ENCODE results near the gene FAM221A. TPM values are rescaled to one million over a fixed set of nuclear protein-coding genes. Genes with fewer than 3 reads are reported as not detected.

The FAM221A gene
- total and polyA plus RNA-seq, 2 of the 8 experiments (the other 6 are each of a cell fraction or from before 2014, with no cell fraction given), result 21.5 to 39.0 TPM

DNA sequence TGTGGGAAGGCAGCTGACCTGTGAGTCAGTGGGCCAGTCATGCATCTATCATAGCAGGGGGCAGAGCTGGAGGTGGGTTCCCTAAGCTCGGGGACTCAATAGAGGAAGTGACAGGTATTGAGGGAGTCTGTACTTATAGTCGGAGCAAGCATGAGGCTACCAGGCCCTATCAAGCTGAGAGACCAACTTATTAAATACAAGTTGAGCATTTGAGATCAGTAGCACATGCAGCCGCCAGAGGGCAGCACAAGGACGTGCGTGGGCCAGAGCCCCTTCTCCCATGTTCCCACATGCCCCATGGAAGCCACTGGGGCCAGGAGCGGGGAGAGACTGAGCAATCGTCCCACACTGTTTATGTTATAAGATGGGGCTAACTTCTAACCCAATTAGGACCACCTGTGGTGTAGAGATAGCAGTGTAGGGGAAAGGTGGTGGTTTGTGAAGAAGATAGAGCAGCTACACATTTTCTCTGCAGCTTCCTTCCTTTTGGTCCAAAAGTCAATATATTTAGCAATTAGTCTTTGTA lies 17.0 kb downstream of the FAM221A start (continued):
- TF ChIP-seq, protein P1, sequence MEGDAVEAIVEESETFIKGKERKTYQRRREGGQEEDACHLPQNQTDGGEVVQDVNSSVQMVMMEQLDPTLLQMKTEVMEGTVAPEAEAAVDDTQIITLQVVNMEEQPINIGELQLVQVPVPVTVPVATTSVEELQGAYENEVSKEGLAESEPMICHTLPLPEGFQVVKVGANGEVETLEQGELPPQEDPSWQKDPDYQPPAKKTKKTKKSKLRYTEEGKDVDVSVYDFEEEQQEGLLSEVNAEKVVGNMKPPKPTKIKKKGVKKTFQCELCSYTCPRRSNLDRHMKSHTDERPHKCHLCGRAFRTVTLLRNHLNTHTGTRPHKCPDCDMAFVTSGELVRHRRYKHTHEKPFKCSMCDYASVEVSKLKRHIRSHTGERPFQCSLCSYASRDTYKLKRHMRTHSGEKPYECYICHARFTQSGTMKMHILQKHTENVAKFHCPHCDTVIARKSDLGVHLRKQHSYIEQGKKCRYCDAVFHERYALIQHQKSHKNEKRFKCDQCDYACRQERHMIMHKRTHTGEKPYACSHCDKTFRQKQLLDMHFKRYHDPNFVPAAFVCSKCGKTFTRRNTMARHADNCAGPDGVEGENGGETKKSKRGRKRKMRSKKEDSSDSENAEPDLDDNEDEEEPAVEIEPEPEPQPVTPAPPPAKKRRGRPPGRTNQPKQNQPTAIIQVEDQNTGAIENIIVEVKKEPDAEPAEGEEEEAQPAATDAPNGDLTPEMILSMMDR (IDR thresholded peaks at IDR 0.05; ENCODE audit: control extremely low read depth in 1 of 3, insufficient read depth in 1 of 3, low read depth in 1 of 3, low read length in 3 of 3), result peak; percentile 82 to 89 (median 84)

Measured in H1 (cell line).